Left ventricle myocardium superior (tissue), 1 donor: ENCODE data around the gene JARID2. TPM values are rescaled to one million over a fixed set of nuclear protein-coding genes. Genes with fewer than 3 reads are reported as not detected.
"Not testable (repeated sequence)": the region's sequence is repeated elsewhere in the genome, so short reads cannot be mapped to it uniquely, and the experiment has no call there.

ENCODE experiments used
- ATAC-seq: fragments of 200-7000 bp; cut with Tn5 transposase; one replicate; pipeline ENCODE4 v1.9.1; 2020; ENCODE audit warnings: mild to moderate bottlenecking, moderate library complexity
- DNase-seq: peaks from one replicate; pipeline ENCODE4 v3.0.0-alpha.2; 2020
- intact Hi-C: fragments of 100-400 bp; cut with micrococcal nuclease; formaldehyde crosslinking; loops from one replicate; pipeline ENCODE4 v1.11.0; 2022
- total RNA-seq: library from RNA; stranded (reverse); fragmentation: NEBNext Ultra II Directional; extraction: Animal tissue kit (Norgen Biotek cat#: 25700); gene quantifications from one replicate; pipeline ENCODE4 v1.2.1, GENCODE V29; 2021
- donor health status: DM: no; HTN: yes; CAD: no; lungs with severe emphysema.

The JARID2 gene
- total RNA-seq, 1 donor from 2014 or later: 10.2 TPM

- intact Hi-C loops: no loop called here
- DNase-seq (peak; percentile 84), ATAC-seq (peak; percentile 92)
Observed at GRCh38 chr6:15400572-15401004, 154.7 kb downstream of the JARID2 start.

- intact Hi-C loops: no loop called here
- DNase-seq (no peak), ATAC-seq (no peak)
Observed at GRCh38 chr6:15401120-15401519, 155.3 kb downstream of the JARID2 start.

GRCh38 chr6:15401769-15402250 lies 155.9 kb downstream of the JARID2 start:
- DNase-seq: no peak
- ATAC-seq: no peak
- intact Hi-C loops: no loop called here

- intact Hi-C loops: no loop called here
- DNase-seq (no peak), ATAC-seq (no peak)
Observed at GRCh38 chr6:15402406-15403045, 156.7 kb downstream of the JARID2 start.

- DNase-seq (no peak), ATAC-seq (no peak)
- intact Hi-C loops: no loop called here
Observed at GRCh38 chr6:15403094-15403755, 157.4 kb downstream of the JARID2 start.

GRCh38 chr6:15404685-15404980 lies 158.8 kb downstream of the JARID2 start:
- intact Hi-C loops: no loop called here
- no peak for DNase-seq
- ATAC-seq: no peak

GRCh38 chr6:15405129-15406068 lies 159.5 kb downstream of the JARID2 start:
- DNase-seq (no peak), ATAC-seq (no peak)
- intact Hi-C loops: no loop called here

- DNase-seq (no peak), ATAC-seq (no peak)
- intact Hi-C loops: no loop called here
Observed at GRCh38 chr6:15406452-15406851, 160.6 kb downstream of the JARID2 start.

- no peak for DNase-seq
- ATAC-seq: no peak
- intact Hi-C loops: no loop called here
Observed at GRCh38 chr6:15408008-15408407, 162.1 kb downstream of the JARID2 start.

- no peak for ATAC-seq
- intact Hi-C loops: no loop called here
Observed at GRCh38 chr6:15408758-15409157, 162.9 kb downstream of the JARID2 start.

GRCh38 chr6:15409301-15410125 lies 163.6 kb downstream of the JARID2 start:
- ATAC-seq (peak; percentile 45), DNase-seq (no peak)
- intact Hi-C loops: no loop called here

More at GRCh38 chr6:15408758-15409157, 162.9 kb downstream of the JARID2 start:
- DNase-seq: no peak

- DNase-seq: no peak
- intact Hi-C loops: no loop called here
- ATAC-seq: no peak
Observed at GRCh38 chr6:15410126-15410391, 164.2 kb downstream of the JARID2 start.

GRCh38 chr6:15410752-15411151 lies 164.9 kb downstream of the JARID2 start:
- no peak for DNase-seq
- no peak for ATAC-seq
- intact Hi-C loops: no loop called here

- DNase-seq: no peak
- ATAC-seq: no peak
Observed at GRCh38 chr6:15411766-15412165, 165.9 kb downstream of the JARID2 start.

GRCh38 chr6:15412767-15413166 lies 166.9 kb downstream of the JARID2 start:
- no peak for ATAC-seq
- DNase-seq: no peak
- intact Hi-C loops: no loop called here

More at GRCh38 chr6:15411766-15412165, 165.9 kb downstream of the JARID2 start:
- intact Hi-C loops: no loop called here

GRCh38 chr6:15413466-15414234 lies 167.8 kb downstream of the JARID2 start:
- DNase-seq (no peak), ATAC-seq (no peak)
- intact Hi-C loops: no loop called here

- intact Hi-C loops: no loop called here
Observed at GRCh38 chr6:15414235-15414612, 168.4 kb downstream of the JARID2 start.

GRCh38 chr6:15415622-15416021 lies 169.8 kb downstream of the JARID2 start:
- DNase-seq, intact Hi-C loops, ATAC-seq: not testable (repeated sequence)

More at GRCh38 chr6:15414235-15414612, 168.4 kb downstream of the JARID2 start:
- ATAC-seq (no peak), DNase-seq (no peak)
